H1 (cell line): ENCODE data around the gene SHISA7.

ENCODE experiments used
- EZH2 ChIP-seq: fragments of 200-600 bp; sonication (generic); IDR thresholded peaks from 2 replicates; pipeline ENCODE4 v1.7.1; 2012; ENCODE audit warnings: low read depth, mild to moderate bottlenecking, moderate library complexity, low read length, inconsistent platforms; ENCODE audit not compliant: severe bottlenecking
- POLR2A ChIP-seq, 2 experiments: IDR thresholded peaks; 1 replicate in 1 of 2; 2 replicates in 1 of 2; pipeline ENCODE4 v1.6.1; 2011; ENCODE audit warnings: low read depth in 2 of 2, low read length in 2 of 2, mild to moderate bottlenecking in 2 of 2; ENCODE audit errors: control extremely low read depth in 1 of 2
- TF ChIP-seq, protein P1 (sequence below), 3 experiments: IDR thresholded peaks; 1 replicate in 2 of 3; 2 replicates in 1 of 3; pipeline versions ENCODE4 v1.5.1 to v1.6.1; 2011; ENCODE audit warnings: low read length in 3 of 3, mild to moderate bottlenecking in 3 of 3, inconsistent platforms in 2 of 3, low read depth in 1 of 3, moderate library complexity in 1 of 3; ENCODE audit not compliant: insufficient read depth in 1 of 3; ENCODE audit errors: control extremely low read depth in 1 of 3
- TF ChIP-seq, protein P2 (sequence below): IDR thresholded peaks from 2 replicates; pipeline ENCODE4 v1.6.1; 2011; ENCODE audit warnings: low read depth, mild to moderate bottlenecking, low read length; ENCODE audit not compliant: insufficient read depth

DNA sequence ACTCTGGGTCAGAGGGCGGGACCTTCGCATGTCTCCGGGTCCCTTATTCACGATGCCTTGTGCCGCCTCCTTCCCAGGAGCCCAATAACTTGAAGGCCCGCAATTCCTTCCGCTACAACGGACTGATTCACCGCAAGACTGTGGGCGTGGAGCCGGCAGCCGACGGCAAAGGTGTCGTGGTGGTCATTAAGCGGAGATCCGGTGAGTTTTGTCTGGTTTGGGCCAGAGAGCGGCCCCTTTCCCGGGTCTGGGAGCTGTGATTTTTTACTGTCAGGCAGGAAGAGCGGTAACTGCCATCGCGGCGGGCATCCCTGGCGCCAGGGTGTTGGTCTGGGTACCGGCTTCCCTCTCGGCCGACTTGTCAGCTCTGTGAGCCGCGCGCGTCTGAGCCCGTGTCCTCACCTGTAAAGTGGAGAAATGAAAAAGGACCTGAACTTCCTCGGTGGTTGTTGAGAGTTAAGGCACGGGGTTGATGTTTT lies 56.6 kb downstream of the SHISA7 start:
- TF ChIP-seq, protein P1, sequence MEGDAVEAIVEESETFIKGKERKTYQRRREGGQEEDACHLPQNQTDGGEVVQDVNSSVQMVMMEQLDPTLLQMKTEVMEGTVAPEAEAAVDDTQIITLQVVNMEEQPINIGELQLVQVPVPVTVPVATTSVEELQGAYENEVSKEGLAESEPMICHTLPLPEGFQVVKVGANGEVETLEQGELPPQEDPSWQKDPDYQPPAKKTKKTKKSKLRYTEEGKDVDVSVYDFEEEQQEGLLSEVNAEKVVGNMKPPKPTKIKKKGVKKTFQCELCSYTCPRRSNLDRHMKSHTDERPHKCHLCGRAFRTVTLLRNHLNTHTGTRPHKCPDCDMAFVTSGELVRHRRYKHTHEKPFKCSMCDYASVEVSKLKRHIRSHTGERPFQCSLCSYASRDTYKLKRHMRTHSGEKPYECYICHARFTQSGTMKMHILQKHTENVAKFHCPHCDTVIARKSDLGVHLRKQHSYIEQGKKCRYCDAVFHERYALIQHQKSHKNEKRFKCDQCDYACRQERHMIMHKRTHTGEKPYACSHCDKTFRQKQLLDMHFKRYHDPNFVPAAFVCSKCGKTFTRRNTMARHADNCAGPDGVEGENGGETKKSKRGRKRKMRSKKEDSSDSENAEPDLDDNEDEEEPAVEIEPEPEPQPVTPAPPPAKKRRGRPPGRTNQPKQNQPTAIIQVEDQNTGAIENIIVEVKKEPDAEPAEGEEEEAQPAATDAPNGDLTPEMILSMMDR (IDR thresholded peaks at IDR 0.05; ENCODE audit: control extremely low read depth in 1 of 3, insufficient read depth in 1 of 3, low read depth in 1 of 3, low read length in 3 of 3): no peak
- TF ChIP-seq, protein P2, sequence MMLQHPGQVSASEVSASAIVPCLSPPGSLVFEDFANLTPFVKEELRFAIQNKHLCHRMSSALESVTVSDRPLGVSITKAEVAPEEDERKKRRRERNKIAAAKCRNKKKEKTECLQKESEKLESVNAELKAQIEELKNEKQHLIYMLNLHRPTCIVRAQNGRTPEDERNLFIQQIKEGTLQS: no peak
- TF ChIP-seq EZH2 (no peak), POLR2A (IDR thresholded peaks at IDR 0.05; ENCODE audit: control extremely low read depth in 1 of 2, low read depth in 2 of 2, low read length in 2 of 2) (no peak)
